H9 (cell line): ENCODE measurements around the gene GPR107. TPM values are rescaled to one million over a fixed set of nuclear protein-coding genes. Genes with fewer than 3 reads are reported as not detected.

Experiments used
- DNase-seq: peaks from one replicate; pipeline ENCODE4 v3.0.0-alpha.2; 2017
- H2AFZ ChIP-seq: one replicate; pipeline ENCODE4 v1.6.1; 2013; ENCODE audit warnings: mild to moderate bottlenecking, low read length, control low read depth, moderate library complexity
- H2AK5ac ChIP-seq: 2 replicates; pipeline ENCODE4 v1.6.1; 2013; ENCODE audit warnings: low read length, control low read depth, mixed read lengths; ENCODE audit not compliant: insufficient read length
- H2BK120ac ChIP-seq: one replicate; pipeline ENCODE4 v1.6.1; 2013; ENCODE audit warnings: low read depth, mild to moderate bottlenecking, low read length, control low read depth, inconsistent platforms; ENCODE audit not compliant: poor library complexity, severe bottlenecking
- H2BK12ac ChIP-seq: 2 replicates; pipeline ENCODE4 v1.6.1; 2013; ENCODE audit warnings: low read length, control low read depth, mixed read lengths, low read depth; ENCODE audit not compliant: insufficient read length
- H2BK15ac ChIP-seq: 2 replicates; pipeline ENCODE4 v1.6.1; 2013; ENCODE audit warnings: low read depth, low read length, control low read depth
- H2BK20ac ChIP-seq: one replicate; pipeline ENCODE4 v1.6.1; 2013; ENCODE audit warnings: low read depth, mild to moderate bottlenecking, low read length, control low read depth, inconsistent platforms; ENCODE audit not compliant: poor library complexity, severe bottlenecking
- H2BK5ac ChIP-seq: 2 replicates; pipeline ENCODE4 v1.6.1; 2013; ENCODE audit warnings: low read length, control low read depth, mixed read lengths; ENCODE audit not compliant: insufficient read length
- H3K14ac ChIP-seq: 2 replicates; pipeline ENCODE4 v1.6.1; 2013; ENCODE audit warnings: low read length, control low read depth; ENCODE audit not compliant: insufficient read depth
- H3K18ac ChIP-seq: 2 replicates; pipeline ENCODE4 v1.6.1; 2013; ENCODE audit warnings: low read depth, mild to moderate bottlenecking, mixed read lengths, low read length, control low read depth; ENCODE audit not compliant: insufficient read length
- H3K23ac ChIP-seq: 2 replicates; pipeline ENCODE4 v1.6.1; 2013; ENCODE audit warnings: low read length, control low read depth, mixed read lengths, low read depth; ENCODE audit not compliant: insufficient read length
- H3K23me2 ChIP-seq: 2 replicates; pipeline ENCODE4 v1.6.1; 2013; ENCODE audit warnings: low read depth, mild to moderate bottlenecking, mixed read lengths, low read length, control low read depth; ENCODE audit not compliant: insufficient read length, poor library complexity, severe bottlenecking
- H3K27ac ChIP-seq: 2 replicates; pipeline ENCODE4 v1.5.1; 2013; ENCODE audit warnings: low read length, control low read depth, mixed read lengths, low read depth; ENCODE audit not compliant: insufficient read length
- H3K27me3 ChIP-seq: 2 replicates; pipeline ENCODE4 v1.6.1; 2013; ENCODE audit warnings: low read length, control low read depth, inconsistent platforms; ENCODE audit not compliant: insufficient read depth
- H3K4ac ChIP-seq: 2 replicates; pipeline ENCODE4 v1.6.1; 2013; ENCODE audit warnings: low read depth, mild to moderate bottlenecking, control low read depth, inconsistent platforms, low read length, moderate library complexity
- H3K4me1 ChIP-seq: 2 replicates; pipeline ENCODE4 v1.6.1; 2013; ENCODE audit warnings: low read length, control low read depth, inconsistent platforms; ENCODE audit not compliant: insufficient read depth
- H3K4me2 ChIP-seq: 2 replicates; pipeline ENCODE4 v1.6.1; 2013; ENCODE audit warnings: low read length, control low read depth, mixed read lengths; ENCODE audit not compliant: insufficient read length, insufficient read depth
- H3K56ac ChIP-seq: 2 replicates; pipeline ENCODE4 v1.6.1; 2013; ENCODE audit warnings: low read depth, mild to moderate bottlenecking, mixed read lengths, low read length, control low read depth; ENCODE audit not compliant: insufficient read length
- H3K79me1 ChIP-seq: 2 replicates; pipeline ENCODE4 v1.6.1; 2013; ENCODE audit warnings: low read depth, mild to moderate bottlenecking, moderate library complexity, low read length, control low read depth, inconsistent platforms; ENCODE audit not compliant: insufficient read depth, poor library complexity, severe bottlenecking
- H3K79me2 ChIP-seq: 2 replicates; pipeline ENCODE4 v1.6.1; 2013; ENCODE audit warnings: low read length, control low read depth, inconsistent platforms; ENCODE audit not compliant: insufficient read depth
- H3K9ac ChIP-seq: 2 replicates; pipeline ENCODE4 v1.6.1; 2013; ENCODE audit warnings: low read length, control low read depth, mixed read lengths; ENCODE audit not compliant: insufficient read length; ENCODE audit errors: extremely low read depth
- H3K9me3 ChIP-seq: one replicate; pipeline ENCODE4 v1.6.1; 2013; ENCODE audit warnings: low read depth, low read length, inconsistent platforms; ENCODE audit not compliant: control insufficient read depth
- H3T11ph ChIP-seq: one replicate; pipeline ENCODE4 v1.6.1; 2013; ENCODE audit warnings: mild to moderate bottlenecking, low read length, control low read depth, inconsistent platforms
- H4K20me1 ChIP-seq: one replicate; pipeline ENCODE4 v1.6.1; 2013; ENCODE audit not compliant: control insufficient read depth, insufficient read length, insufficient read depth
- H4K5ac ChIP-seq: 2 replicates; pipeline ENCODE4 v1.6.1; 2013; ENCODE audit warnings: low read depth, mild to moderate bottlenecking, mixed read lengths, low read length, control low read depth; ENCODE audit not compliant: insufficient read length
- H4K8ac ChIP-seq: replicated peaks from 2 replicates; pipeline ENCODE4 v1.6.1; 2013; ENCODE audit warnings: low read length, control low read depth, mixed read lengths, low read depth; ENCODE audit not compliant: insufficient read length
- H4K91ac ChIP-seq: 2 replicates; pipeline ENCODE4 v1.6.1; 2013; ENCODE audit warnings: low read depth, mild to moderate bottlenecking, moderate library complexity, mixed read lengths, low read length, control low read depth; ENCODE audit not compliant: insufficient read length
- H3K27ac Mint-ChIP-seq, 3 experiments: 2 replicates in 2 of 3; 3 replicates in 1 of 3; pipeline ENCODE4 v1.8.0; 2020 to 2021; ENCODE audit warnings: mixed read lengths in 3 of 3, mild to moderate bottlenecking in 1 of 3, moderate library complexity in 1 of 3
- H3K27me3 Mint-ChIP-seq: 2 replicates; pipeline ENCODE4 v1.8.0; 2021; ENCODE audit warnings: low read depth, mild to moderate bottlenecking, moderate library complexity, mixed read lengths
- H3K36me3 Mint-ChIP-seq, 3 experiments: 2 replicates in 2 of 3; 3 replicates in 1 of 3; pipeline ENCODE4 v1.8.0; 2020 to 2021; ENCODE audit warnings: low read depth in 3 of 3, mixed read lengths in 3 of 3; ENCODE audit not compliant: insufficient read depth in 1 of 3
- H3K4me1 Mint-ChIP-seq, 2 experiments: 2 replicates each; pipeline ENCODE4 v1.8.0; 2020; ENCODE audit warnings: mixed read lengths in 2 of 2
- H3K4me3 Mint-ChIP-seq, 2 experiments: 2 replicates in 1 of 2; 3 replicates in 1 of 2; pipeline ENCODE4 v1.8.0; 2020 to 2021; ENCODE audit warnings: mild to moderate bottlenecking in 2 of 2, mixed read lengths in 2 of 2, moderate library complexity in 1 of 2
- H3K9me3 Mint-ChIP-seq, 2 experiments: 2 replicates in 1 of 2; 3 replicates in 1 of 2; pipeline ENCODE4 v1.8.0; 2020; ENCODE audit warnings: mild to moderate bottlenecking in 2 of 2, mixed read lengths in 2 of 2, moderate library complexity in 1 of 2
- WGBS: extraction: QIAGEN DNeasy Blood & Tissue Kit; methylation state at CpG from one replicate; pipeline ENCODE4 v1.1.7; 2013; ENCODE audit warnings: missing lambda C conversion rate, low lambda C conversion rate, mixed read lengths; ENCODE audit not compliant: insufficient read length; ENCODE audit errors: extremely low coverage; 5-methylcytosine and 5-hydroxymethylcytosine counted together
- total RNA-seq: library from RNA; stranded (reverse); gene quantifications from 2 replicates; pipeline ENCODE4 v1.2.1, GENCODE V29; 2021
- TF ChIP-seq, protein P1 (sequence below): fragments of 200-600 bp; sonication (generic); conservative IDR thresholded peaks from 3 replicates; pipeline ENCODE4 v1.8.0; 2021; ENCODE audit warnings: antibody characterized with exemption, mild to moderate bottlenecking

The GPR107 gene
- total RNA-seq, 1 experiment from 2014 or later: 38.0 TPM

DNA sequence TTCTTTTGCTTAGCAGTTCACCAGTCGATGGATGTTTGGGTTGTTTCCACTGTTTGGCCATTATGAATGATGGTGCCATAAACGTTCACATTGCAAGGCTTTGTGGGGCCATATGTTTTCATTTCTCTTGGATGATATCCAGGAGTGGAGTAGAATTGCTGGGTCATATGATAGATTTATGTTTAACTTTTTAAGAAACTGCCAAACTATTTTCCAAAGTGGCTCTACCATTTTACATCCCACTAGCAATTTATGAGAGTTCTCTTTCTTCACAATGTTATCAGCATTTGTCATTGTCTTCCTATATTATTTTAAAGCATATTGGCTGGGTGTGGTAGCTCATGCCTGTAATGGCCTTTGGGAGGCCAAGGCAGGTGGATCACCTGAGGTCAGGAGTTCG lies 5.2 kb downstream of the GPR107 start:
- Histone ChIP-seq H2BK15ac (no peak overlapping the region), H3K4me2 (no peak overlapping the region), H3K23me2 (peaks cover 5% of the 10 kb centered on the region), H2AFZ (no peak overlapping the region), H3K18ac (no peak overlapping the region), H2BK20ac (no peak overlapping the region), H3K23ac (no peak overlapping the region), H3K4me1 (no peaks in the 10 kb centered on the region), H4K91ac (no peak overlapping the region), H3K27me3 (no peaks in the 10 kb centered on the region), H3K9ac (no peak overlapping the region), H3K27ac (no peak overlapping the region), H2BK5ac (no peak overlapping the region), H3K9me3 (no peaks in the 10 kb centered on the region), H4K5ac (no peak overlapping the region), H3K56ac (no peak overlapping the region), H2BK12ac (no peak overlapping the region), H3K79me1 (peaks cover 3% of the 10 kb centered on the region), H3T11ph (no peak overlapping the region), H4K20me1 (no peaks in the 10 kb centered on the region), H2BK120ac (no peak overlapping the region), H3K14ac (no peak overlapping the region), H4K8ac (no peak overlapping the region), H3K4ac (no peak overlapping the region), H2AK5ac (no peak overlapping the region), H3K79me2 (peaks cover 2% of the 10 kb centered on the region; the same call in 1 of the 2 replicates)
- H3K36me3 Mint-ChIP-seq: peaks cover 2 to 7% (median 6%) of the 10 kb centered on the region in 3 experiments; a peak in 4 of 7 replicates
- H3K9me3 Mint-ChIP-seq: no peaks in the 10 kb centered on the region
- H3K4me1 Mint-ChIP-seq: 0 out of 4 replicates have a peak, but pooled peaks cover 0 to 5% of the 10 kb centered on the region in 2 experiments
- WGBS: no CpG with 5 or more reads among the region's 3 CpGs
- H3K4me3 Mint-ChIP-seq: no peak overlapping the region
- no peak overlapping the region for H3K27ac Mint-ChIP-seq
- TF ChIP-seq, protein P1, sequence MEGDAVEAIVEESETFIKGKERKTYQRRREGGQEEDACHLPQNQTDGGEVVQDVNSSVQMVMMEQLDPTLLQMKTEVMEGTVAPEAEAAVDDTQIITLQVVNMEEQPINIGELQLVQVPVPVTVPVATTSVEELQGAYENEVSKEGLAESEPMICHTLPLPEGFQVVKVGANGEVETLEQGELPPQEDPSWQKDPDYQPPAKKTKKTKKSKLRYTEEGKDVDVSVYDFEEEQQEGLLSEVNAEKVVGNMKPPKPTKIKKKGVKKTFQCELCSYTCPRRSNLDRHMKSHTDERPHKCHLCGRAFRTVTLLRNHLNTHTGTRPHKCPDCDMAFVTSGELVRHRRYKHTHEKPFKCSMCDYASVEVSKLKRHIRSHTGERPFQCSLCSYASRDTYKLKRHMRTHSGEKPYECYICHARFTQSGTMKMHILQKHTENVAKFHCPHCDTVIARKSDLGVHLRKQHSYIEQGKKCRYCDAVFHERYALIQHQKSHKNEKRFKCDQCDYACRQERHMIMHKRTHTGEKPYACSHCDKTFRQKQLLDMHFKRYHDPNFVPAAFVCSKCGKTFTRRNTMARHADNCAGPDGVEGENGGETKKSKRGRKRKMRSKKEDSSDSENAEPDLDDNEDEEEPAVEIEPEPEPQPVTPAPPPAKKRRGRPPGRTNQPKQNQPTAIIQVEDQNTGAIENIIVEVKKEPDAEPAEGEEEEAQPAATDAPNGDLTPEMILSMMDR: no peak
- H3K27me3 Mint-ChIP-seq: no peaks in the 10 kb centered on the region
- no peak for DNase-seq
